GM10248 (cell line): Measurements from ENCODE around the gene KDM5C.

ENCODE experiments used
- CTCF ChIA-PET: fragments of 300-600 bp; sonication (Branson Sonifier 250); formaldehyde crosslinking; extraction: SDS; loops from one replicate; lab custom pipeline; 2021; ENCODE audit warnings: antibody characterized with exemption; lab: Yijun Ruan, JAX
- POLR2A ChIA-PET: fragments of 350-650 bp; sonication (Branson Sonifier 250); formaldehyde crosslinking; extraction: SDS; loops from one replicate; lab custom pipeline; 2020; ENCODE audit warnings: antibody characterized with exemption; lab: Yijun Ruan, JAX
- DNase-seq: peaks from one replicate; pipeline ENCODE4 v3.0.0; 2012; ENCODE audit errors: extremely low spot score
- TF ChIP-seq, protein P1 (sequence below): IDR thresholded peaks from 2 replicates; pipeline ENCODE4 v1.5.1; 2012; ENCODE audit warnings: mild to moderate bottlenecking, low read depth; ENCODE audit errors: extremely low read depth, missing control alignments, control extremely low read depth

Gene KDM5C

GRCh38 chrX:53234484-53234883, 9.5 kb upstream of the KDM5C start:
- POLR2A ChIA-PET = no interaction called here
- CTCF ChIA-PET = interaction anchor here (0.9 kb wide), 1 partner anchor 10 kb away, joined by 3 read pairs; no protein-coding TSS in a partner anchor
- TF ChIP-seq, protein P1, sequence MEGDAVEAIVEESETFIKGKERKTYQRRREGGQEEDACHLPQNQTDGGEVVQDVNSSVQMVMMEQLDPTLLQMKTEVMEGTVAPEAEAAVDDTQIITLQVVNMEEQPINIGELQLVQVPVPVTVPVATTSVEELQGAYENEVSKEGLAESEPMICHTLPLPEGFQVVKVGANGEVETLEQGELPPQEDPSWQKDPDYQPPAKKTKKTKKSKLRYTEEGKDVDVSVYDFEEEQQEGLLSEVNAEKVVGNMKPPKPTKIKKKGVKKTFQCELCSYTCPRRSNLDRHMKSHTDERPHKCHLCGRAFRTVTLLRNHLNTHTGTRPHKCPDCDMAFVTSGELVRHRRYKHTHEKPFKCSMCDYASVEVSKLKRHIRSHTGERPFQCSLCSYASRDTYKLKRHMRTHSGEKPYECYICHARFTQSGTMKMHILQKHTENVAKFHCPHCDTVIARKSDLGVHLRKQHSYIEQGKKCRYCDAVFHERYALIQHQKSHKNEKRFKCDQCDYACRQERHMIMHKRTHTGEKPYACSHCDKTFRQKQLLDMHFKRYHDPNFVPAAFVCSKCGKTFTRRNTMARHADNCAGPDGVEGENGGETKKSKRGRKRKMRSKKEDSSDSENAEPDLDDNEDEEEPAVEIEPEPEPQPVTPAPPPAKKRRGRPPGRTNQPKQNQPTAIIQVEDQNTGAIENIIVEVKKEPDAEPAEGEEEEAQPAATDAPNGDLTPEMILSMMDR = no peak
- no peak for DNase-seq

DNA sequence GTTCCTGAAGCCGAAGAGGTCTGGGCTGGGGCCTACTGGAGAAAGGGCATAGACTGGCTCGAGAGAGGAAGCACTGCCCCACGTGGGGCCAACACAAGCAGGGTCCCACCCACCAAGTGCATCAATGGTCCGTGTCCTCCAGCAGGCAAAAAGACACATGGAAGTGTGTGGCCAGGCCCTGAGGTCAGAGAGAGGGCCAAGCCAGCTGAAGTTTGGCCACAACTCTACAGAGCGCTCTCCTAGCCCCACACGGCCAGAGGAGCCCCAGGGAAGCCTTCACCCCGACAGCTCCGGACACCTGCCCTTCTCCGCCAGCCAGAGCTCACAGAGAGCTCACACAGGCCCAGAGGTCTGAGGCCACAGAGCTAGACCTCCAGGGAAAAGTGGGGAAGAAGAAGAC, 8.5 kb upstream of the KDM5C start:
- CTCF ChIA-PET = no interaction called here
- no peak for DNase-seq
- TF ChIP-seq, protein P1 = no peak
- POLR2A ChIA-PET = no interaction called here

DNA sequence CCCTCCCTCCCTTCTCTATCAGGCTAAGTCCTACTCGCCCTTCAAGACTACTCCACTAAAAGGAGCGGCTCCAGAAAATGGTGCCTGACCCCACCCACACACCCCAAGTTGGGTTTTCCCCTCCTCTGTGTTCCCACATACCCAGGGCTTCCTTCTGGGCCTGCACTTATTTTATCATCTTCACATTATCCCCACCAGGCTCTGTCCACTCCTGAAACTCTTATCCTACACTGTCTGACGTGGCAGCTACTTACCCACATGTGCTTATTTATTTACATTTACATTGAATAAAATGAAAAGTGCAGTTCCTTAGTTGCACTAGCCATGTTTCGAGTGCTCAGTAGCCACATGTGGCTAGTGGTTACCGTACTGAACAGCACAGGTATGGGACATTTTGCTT, 5.1 kb upstream of the KDM5C start:
- ChIA-PET POLR2A (no interaction called here), CTCF (no interaction called here)
- DNase-seq = no peak
- TF ChIP-seq, protein P1 = no peak

DNA sequence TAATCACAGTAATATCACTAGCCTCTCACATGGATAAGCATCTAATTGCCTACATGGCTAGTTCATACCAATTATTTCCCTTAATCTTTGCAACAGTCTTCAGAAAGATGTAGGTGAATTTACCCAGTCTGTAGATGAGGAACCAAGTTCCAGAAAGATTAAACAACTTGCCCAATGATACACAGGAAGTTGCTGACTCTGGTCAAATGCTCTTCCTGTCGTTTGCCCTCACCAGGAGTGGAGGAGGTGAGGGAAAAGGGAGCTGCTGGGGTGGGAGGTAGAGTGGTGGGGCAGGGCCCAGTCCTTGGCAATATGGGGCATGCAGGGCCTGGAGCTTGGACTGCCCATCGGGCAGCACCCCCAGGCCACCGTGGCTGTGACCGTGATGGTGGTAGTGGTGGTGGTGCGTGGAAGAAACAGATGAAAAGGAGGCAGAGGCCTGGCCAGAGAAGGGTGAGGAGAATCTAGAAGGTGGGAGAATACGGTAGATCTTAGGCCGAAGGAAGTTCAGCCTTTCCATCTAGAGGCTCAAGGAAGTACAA, 2.3 kb upstream of the KDM5C start:
- ChIA-PET CTCF (no interaction called here), POLR2A (no interaction called here)
- TF ChIP-seq, protein P1 = no peak
- no peak for DNase-seq

DNA sequence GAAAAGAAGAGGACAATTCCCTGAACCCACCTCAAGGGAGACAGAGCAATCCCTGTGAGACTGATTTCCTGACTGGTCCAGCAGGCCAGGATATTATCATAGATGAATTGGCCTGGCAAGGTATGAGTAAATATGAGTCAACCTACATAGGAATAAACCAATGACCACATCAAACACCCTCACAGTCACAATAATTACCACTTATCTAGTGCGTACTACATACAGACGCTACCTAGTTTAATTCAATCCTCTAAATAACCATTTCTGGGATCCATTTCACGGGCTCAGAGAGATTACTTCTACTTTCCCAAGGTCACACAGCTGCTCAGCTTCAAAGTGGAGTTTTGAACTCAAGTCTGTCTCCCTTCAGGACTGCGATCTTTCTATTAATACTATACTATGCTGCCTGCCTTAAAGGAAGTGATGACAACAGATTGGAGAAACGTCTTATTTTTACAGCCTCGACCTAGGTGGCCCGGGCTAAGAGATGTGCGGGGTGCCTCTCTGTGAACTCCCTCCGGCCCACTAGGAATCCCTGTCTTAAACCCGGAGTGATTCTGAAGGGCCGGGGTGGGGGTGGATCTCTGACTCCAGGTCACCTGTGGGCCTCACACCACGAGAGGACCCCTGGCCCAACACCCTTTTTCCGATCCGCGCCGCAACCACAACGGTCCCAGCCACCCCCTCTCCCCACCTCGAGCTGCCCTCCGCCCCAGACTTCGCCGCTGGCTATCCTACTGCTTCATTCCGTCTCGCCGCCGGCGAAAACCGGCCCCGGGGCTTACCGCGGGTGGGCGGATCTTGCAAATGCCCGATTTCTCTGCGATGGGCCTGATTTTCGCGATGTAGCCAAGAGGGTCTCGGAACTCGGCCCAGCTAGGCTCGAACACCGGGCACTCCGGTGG, 800 bp downstream of the KDM5C start:
- POLR2A ChIA-PET = no interaction called here
- TF ChIP-seq, protein P1 = no peak
- DNase-seq = no peak
- CTCF ChIA-PET = interaction anchor here (1.2 to 1.8 kb wide), 3 partner anchors 9 to 212 kb away, joined by 3 to 4 read pairs (median 4); no protein-coding TSS in a partner anchor

DNA sequence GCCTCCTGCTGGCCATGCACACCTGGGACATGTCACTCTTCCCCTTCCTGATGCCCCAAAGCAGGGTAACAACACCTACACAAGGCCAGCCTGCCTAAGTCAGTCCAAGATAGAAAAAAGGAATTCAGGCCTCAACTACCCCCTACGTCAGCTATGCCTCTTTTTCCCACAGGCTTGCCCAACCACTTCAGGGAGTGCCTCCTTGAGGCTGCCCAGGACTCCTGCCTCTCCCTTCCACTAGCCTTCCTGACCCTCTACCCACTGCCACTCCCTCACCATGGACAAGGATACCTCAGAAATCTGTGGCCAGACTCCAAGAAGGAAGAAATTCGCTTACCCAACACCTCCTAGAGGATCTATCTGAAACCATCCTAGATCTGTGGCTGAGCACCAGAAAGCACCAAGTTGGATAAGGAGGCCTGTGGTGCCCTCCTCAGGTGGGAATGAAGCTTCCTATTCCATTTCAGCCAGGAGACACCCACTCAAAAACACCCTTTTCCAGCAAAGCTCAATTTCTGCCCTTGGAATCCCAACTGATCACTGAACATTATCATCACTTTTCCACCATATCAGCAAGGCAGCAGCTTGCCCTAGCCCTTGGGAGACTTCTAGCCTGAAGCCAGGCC, 1.8 kb downstream of the KDM5C start:
- POLR2A ChIA-PET = no interaction called here

More for the DNA sequence above, 1.8 kb downstream of the KDM5C start:
- TF ChIP-seq, protein P1 = no peak
- DNase-seq = no peak
- CTCF ChIA-PET = interaction anchor here (1.7 to 1.8 kb wide), 2 partner anchors 8 to 16 kb away, joined by 4 read pairs; no protein-coding TSS in a partner anchor
